Ovary (tissue), 9 donors: ENCODE results near the gene YIPF2. TPM values are rescaled to one million over a fixed set of nuclear protein-coding genes. Genes with fewer than 3 reads are reported as not detected.

Experiments
- DNase-seq, 5 donors: peaks; one replicate each; pipeline ENCODE4 v3.0.0-alpha.2; 2019 to 2020
- H3K27ac ChIP-seq, 2 donors: fragments of 200-600 bp; one replicate each; pipeline versions ENCODE4 v1.5.1 to v1.8.0; 2019 to 2022
- H3K27me3 ChIP-seq: fragments of 200-600 bp; one replicate; pipeline ENCODE4 v1.8.0; 2022
- H3K36me3 ChIP-seq: fragments of 200-600 bp; sonication (generic); one replicate; pipeline ENCODE4 v1.5.1; 2019
- H3K4me1 ChIP-seq: one replicate; pipeline ENCODE4 v1.8.1; 2013; ENCODE audit warnings: mild to moderate bottlenecking, moderate library complexity; ENCODE audit not compliant: insufficient read depth
- H3K4me3 ChIP-seq: fragments of 200-600 bp; sonication (generic); one replicate; pipeline ENCODE4 v1.5.1; 2017
- H3K9me3 ChIP-seq, 2 donors: fragments of 200-600 bp in 1 of 2; sonication (generic) in 1 of 2; one replicate each; pipeline versions ENCODE4 v1.5.1 to v1.8.1; 2013 to 2019; ENCODE audit warnings: mild to moderate bottlenecking in 1 of 2, moderate library complexity in 1 of 2
- CTCF ChIP-seq, 3 donors: fragments of 450-650 bp in 2 of 3; fragments of 200-600 bp in 1 of 3; IDR thresholded peaks; one replicate each; pipeline versions ENCODE4 v1.5.1 to v1.8.0; 2016 to 2022; ENCODE audit warnings: antibody characterized with exemption in 3 of 3, mild to moderate bottlenecking in 1 of 3
- EP300 ChIP-seq: sonication (generic); formaldehyde crosslinking; IDR thresholded peaks from one replicate; pipeline ENCODE4 v1.6.1; 2017; ENCODE audit warnings: antibody characterized with exemption
- POLR2A ChIP-seq: fragments of 450-650 bp; IDR thresholded peaks from one replicate; pipeline ENCODE4 v1.6.1; 2017; ENCODE audit warnings: antibody characterized with exemption, mild to moderate bottlenecking, moderate library complexity
- WGBS, 3 donors: extraction: QIAGEN DNeasy Blood & Tissue Kit in 1 of 3; methylation state at CpG; one replicate each; pipeline versions ENCODE4 v1.1.5 to v1.1.7; 2013 to 2017; 5-methylcytosine and 5-hydroxymethylcytosine counted together
- intact Hi-C, 4 donors: fragments of 100-400 bp; cut with DNase I; formaldehyde crosslinking; loops; one replicate each; pipeline versions ENCODE4 v1.11.0 to v1.15.1; 2022 to 2023
- polyA plus RNA-seq, 2 donors: library from polyadenylated mRNA; stranded (reverse); fragments of 200-250 nt in 1 of 2; fragments of 350-450 nt in 1 of 2; fragmentation: Illumina TruSeq in 1 of 2; extraction: RNeasy Lipid Tissue Mini Kit (QIAGEN cat#74804) in 1 of 2; gene quantifications; one replicate each; pipeline ENCODE4 v1.2.3, GENCODE V29; 2013 to 2014
- total RNA-seq, 7 donors: library from RNA; depleted of rRNA in 2 of 7; stranded (reverse); fragments of >200 nt in 2 of 7; fragmentation: NEBNext Ultra II Directional in 3 of 7; extraction: Animal tissue kit (Norgen Biotek cat#: 25700) in 3 of 7; gene quantifications; one replicate each; pipeline versions ENCODE4 v1.1.0 to v1.2.4, GENCODE V29; 2016 to 2023
- donor health status: DM: no; HTN: no; CAD: no; lungs with moderate emphysema.
- donor health status: DM: no; HTN: no; CAD: no.
- donor health status: Bipolar disorder and iron deficiency.
- donor health status: DM: yes; HTN: yes; CAD: no.
- donor health status: DM: no; HTN: no; CAD: no.
- donor health status: DM: yes; HTN: yes; CAD: no.

The YIPF2 gene
- total and polyA plus RNA-seq, 9 donors = 10.3 to 66.4 (median 45.7) TPM

- Histone ChIP-seq H3K27me3 (no peaks in the 10 kb centered on the region), H3K27ac (no peak overlapping the region), H3K36me3 (no peaks in the 10 kb centered on the region), H3K9me3 (no peaks in the 10 kb centered on the region), H3K4me3 (no peak overlapping the region), H3K4me1 (no peaks in the 10 kb centered on the region)
- TF ChIP-seq CTCF (IDR thresholded peaks at IDR 0.05) (no peak), EP300 (no peak), POLR2A (no peak)
- DNase-seq = no peak
- 65 to 72% (median 70%) methylated on average over 15 to 19 of the region's 19 CpGs for WGBS, 3 donors
- intact Hi-C loops = no loop called here
These were observed 13.0 kb downstream of the YIPF2 start for GRCh38 chr19:10915130-10916091.

GRCh38 chr19:10913716-10914340, 14.6 kb downstream of the YIPF2 start:
- intact Hi-C loops = no loop called here
- DNase-seq = no peak
- no peaks in the 10 kb centered on the region for H3K27me3 ChIP-seq
- no peak overlapping the region for H3K4me3 ChIP-seq
- no peak overlapping the region for H3K27ac ChIP-seq
- TF ChIP-seq CTCF (IDR thresholded peaks at IDR 0.05) = no peak
- TF ChIP-seq POLR2A = no peak
- no peak for TF ChIP-seq EP300
- H3K36me3 ChIP-seq = no peaks in the 10 kb centered on the region
- 92 to 93% (median 93%) methylated on average over 18 to 24 of the region's 24 CpGs for WGBS, 3 donors
- H3K9me3 ChIP-seq = no peaks in the 10 kb centered on the region
- no peaks in the 10 kb centered on the region for H3K4me1 ChIP-seq

- H3K36me3 ChIP-seq = no peaks in the 10 kb centered on the region
- H3K4me1 ChIP-seq = no peaks in the 10 kb centered on the region
- no peak for DNase-seq
- no peaks in the 10 kb centered on the region for H3K27me3 ChIP-seq
- intact Hi-C loops = no loop called here
- no peaks in the 10 kb centered on the region for H3K9me3 ChIP-seq
- WGBS, 3 donors = 94 to 95% (median 94%) methylated on average over 18 of the region's 18 CpGs
- no peak overlapping the region for H3K27ac ChIP-seq
- no peak overlapping the region for H3K4me3 ChIP-seq
- TF ChIP-seq EP300 (no peak), CTCF (IDR thresholded peaks at IDR 0.05) (no peak), POLR2A (no peak)
These were observed 15.8 kb downstream of the YIPF2 start for GRCh38 chr19:10912619-10913018.

GRCh38 chr19:10911579-10912363, 16.7 kb downstream of the YIPF2 start:
- no peak overlapping the region for H3K4me3 ChIP-seq
- DNase-seq = no peak
- no peaks in the 10 kb centered on the region for H3K36me3 ChIP-seq
- TF ChIP-seq POLR2A (no peak), CTCF (IDR thresholded peaks at IDR 0.05) (no peak), EP300 (no peak)
- no peaks in the 10 kb centered on the region for H3K27me3 ChIP-seq
- H3K4me1 ChIP-seq = no peaks in the 10 kb centered on the region
- no peaks in the 10 kb centered on the region for H3K9me3 ChIP-seq
- intact Hi-C loops = no loop called here
- WGBS, 3 donors = 86 to 87% (median 87%) methylated on average over 31 of the region's 31 CpGs
- no peak overlapping the region for H3K27ac ChIP-seq
